G401 (cell line): ENCODE data around the gene WDR43. TPM values are rescaled to one million over a fixed set of nuclear protein-coding genes. Genes with fewer than 3 reads are reported as not detected.

Source experiments
- DNase-seq: peaks from one replicate; pipeline ENCODE4 v3.0.0-alpha.2; 2015; ENCODE audit warnings: low spot score
- in situ Hi-C: cut with HindIII; loops from 2 replicates; pipeline ENCODE4 v1.10.0; 2016; ENCODE audit warnings: low sequenced_read_pairs, mixed read lengths
- total RNA-seq: library from RNA; depleted of rRNA; stranded (reverse); fragments of >200 nt; shearing (Covaris generic); gene quantifications from 2 replicates; pipeline ENCODE4 v1.2.3, GENCODE V29; 2014; rRNA removed

WDR43 gene
- total RNA-seq, 1 experiment from 2014 or later: 171 TPM

GRCh38 chr2:28981620-28982376, 87.3 kb downstream of the WDR43 start:
- in situ Hi-C loops: no loop called here
- no peak for DNase-seq

- in situ Hi-C loops: no loop called here
- DNase-seq: no peak
These were observed 88.0 kb downstream of the WDR43 start for GRCh38 chr2:28982381-28982950.

DNA sequence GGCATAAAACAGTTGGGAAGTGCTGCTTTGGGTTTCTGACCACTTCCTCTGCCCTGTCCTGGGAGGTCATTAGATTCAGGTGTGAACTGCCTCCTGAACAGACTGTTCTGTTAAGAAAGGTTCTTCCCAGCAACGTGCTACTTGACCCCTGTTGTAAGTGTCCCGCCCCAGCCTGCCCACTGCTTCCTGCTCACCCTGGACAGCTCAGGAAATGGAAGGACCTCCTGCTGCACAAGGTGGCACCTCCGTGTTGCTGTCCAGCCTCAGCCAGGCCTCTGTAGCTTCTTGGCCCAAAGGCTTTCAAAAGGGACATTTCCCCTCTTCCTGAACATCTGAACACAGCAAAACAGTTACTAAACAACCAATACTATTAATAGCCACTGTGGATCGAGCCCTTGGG, 92.0 kb downstream of the WDR43 start:
- DNase-seq: no peak
- in situ Hi-C loops: no loop called here

DNA sequence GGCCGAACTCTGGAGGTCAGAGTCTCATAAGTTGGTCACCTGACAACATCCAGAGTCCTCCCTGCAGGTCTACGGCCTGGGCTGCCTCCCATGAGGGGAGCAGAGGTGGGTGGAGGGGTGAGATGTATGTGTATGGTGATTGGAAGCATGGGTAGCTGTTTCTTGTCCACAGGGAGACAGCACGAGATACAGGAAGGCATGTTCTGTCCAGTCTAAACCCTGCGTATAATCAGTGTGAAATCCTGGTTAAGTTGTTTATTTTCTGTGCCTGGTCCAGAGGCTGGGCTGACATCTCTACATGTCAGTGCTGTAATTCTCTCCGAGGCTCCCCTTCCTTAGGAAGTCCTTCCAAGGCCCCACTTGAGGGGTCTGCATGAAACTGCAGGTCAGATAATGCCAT, 95.5 kb downstream of the WDR43 start:
- DNase-seq: no peak
- in situ Hi-C loops: no loop called here

GRCh38 chr2:28990445-28990844, 96.0 kb downstream of the WDR43 start:
- in situ Hi-C loops: no loop called here
- DNase-seq: no peak

GRCh38 chr2:28991021-28991420, 96.6 kb downstream of the WDR43 start:
- no peak for DNase-seq
- in situ Hi-C loops: no loop called here

GRCh38 chr2:28991460-28991859, 97.0 kb downstream of the WDR43 start:
- in situ Hi-C loops: no loop called here
- no peak for DNase-seq

- DNase-seq: no peak
- in situ Hi-C loops: no loop called here
These were observed 98.9 kb downstream of the WDR43 start for GRCh38 chr2:28993206-28993960.

GRCh38 chr2:28994074-28994473, 99.6 kb downstream of the WDR43 start:
- DNase-seq: no peak
- in situ Hi-C loops: no loop called here

DNA sequence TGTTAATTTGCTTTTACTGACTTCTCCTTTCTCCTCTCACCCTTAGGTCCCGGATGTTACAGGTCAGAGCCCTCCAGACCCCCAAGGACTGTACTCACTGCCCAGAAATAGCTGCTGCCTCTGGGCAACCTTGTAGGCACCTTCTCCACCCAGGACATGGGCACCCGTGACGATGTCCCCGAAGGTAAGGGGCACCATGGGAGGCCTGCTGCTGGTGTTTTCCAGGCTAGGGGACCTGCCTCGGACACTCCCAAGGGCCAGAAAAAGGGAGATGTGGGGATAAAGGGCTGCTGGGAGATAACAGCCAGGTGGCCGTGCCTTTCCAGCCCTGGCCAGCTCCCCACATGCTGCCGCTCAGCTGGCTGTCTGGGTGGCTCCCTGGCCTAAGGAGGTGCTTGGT, 100.2 kb downstream of the WDR43 start:
- in situ Hi-C loops: no loop called here
- no peak for DNase-seq

- in situ Hi-C loops: no loop called here
- no peak for DNase-seq
These were observed 101.6 kb downstream of the WDR43 start for GRCh38 chr2:28995765-28996750.

DNA sequence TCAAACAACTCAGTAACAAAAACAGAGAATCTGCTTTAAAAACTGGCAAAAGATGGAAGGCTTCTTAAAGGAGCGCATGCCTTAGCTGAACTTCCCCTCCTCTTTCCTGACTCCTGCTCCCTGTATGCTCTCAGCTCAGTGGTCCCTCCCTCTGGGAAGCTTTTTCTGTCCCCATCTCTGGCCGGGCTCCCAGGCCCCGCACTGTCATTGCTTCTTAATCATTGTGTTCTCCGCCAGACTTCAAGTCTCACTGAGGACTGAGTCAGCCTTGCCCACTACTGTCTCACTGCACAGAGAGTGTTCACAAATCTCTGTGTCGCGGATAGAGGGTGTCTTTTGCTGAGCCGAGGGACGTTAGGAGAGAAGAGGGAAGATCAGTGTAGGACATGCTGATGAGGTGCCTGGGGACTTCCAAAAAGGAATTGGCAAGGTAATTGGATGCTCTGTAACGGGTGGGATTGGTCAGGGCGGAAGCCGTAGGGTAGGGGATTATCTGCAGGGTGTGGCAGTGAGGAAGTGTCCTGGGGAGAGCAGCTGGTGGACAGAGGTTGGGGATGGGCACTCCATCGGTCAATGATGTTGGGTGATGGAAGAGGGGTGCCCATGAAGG, 102.9 kb downstream of the WDR43 start:
- in situ Hi-C loops: no loop called here
- DNase-seq: no peak

Other genes starting within 250 kb of the WDR43 start
- 103 and 141 TPM in 2 replicates for gene PPP1CB, start 142.8 kb upstream of the WDR43 start, total RNA-seq
- 0.17 and 1.7 TPM in 2 replicates for gene SPDYA, start 83.8 kb upstream of the WDR43 start, total RNA-seq
- 21.8 and 46.1 TPM in 2 replicates for gene TRMT61B, start 24.4 kb upstream of the WDR43 start, total RNA-seq
- 2.7 and 3.2 TPM in 2 replicates for gene TOGARAM2, start 86.6 kb downstream of the WDR43 start, total RNA-seq
- gene PCARE, start 179.9 kb downstream of the WDR43 start, total RNA-seq: not detected in 2 replicates
- 1.2 and 6.2 TPM in 2 replicates for gene CLIP4, start 220.7 kb downstream of the WDR43 start, total RNA-seq